MM.1S (cell line): ENCODE results near the gene SURF1.

Experiments used
- DNase-seq: peaks from one replicate; pipeline ENCODE4 v3.0.0-alpha.2; 2015
- H2AFZ ChIP-seq: fragments of 300-600 bp; sonication (generic); 2 replicates; pipeline ENCODE4 v1.6.0; 2016; ENCODE audit warnings: antibody characterized with exemption, low read length
- H3F3A ChIP-seq: fragments of 300-600 bp; sonication (generic); 2 replicates; pipeline ENCODE4 v1.6.1; 2016; ENCODE audit warnings: mild to moderate bottlenecking, antibody characterized with exemption, low read length, moderate library complexity, mixed read lengths; ENCODE audit not compliant: insufficient read depth
- H3K27ac ChIP-seq: fragments of 300-600 bp; sonication (generic); 2 replicates; pipeline ENCODE4 v1.5.1; 2016; ENCODE audit warnings: mild to moderate bottlenecking, low read length
- H3K27me3 ChIP-seq: fragments of 300-600 bp; sonication (generic); replicated peaks from 2 replicates; pipeline ENCODE4 v1.6.0; 2016; ENCODE audit warnings: low read length; ENCODE audit not compliant: insufficient read depth
- H3K36me3 ChIP-seq: fragments of 300-600 bp; sonication (generic); replicated peaks from 2 replicates; pipeline ENCODE4 v1.6.1; 2016; ENCODE audit warnings: mild to moderate bottlenecking, low read length, mixed read lengths; ENCODE audit not compliant: insufficient read depth
- H3K4me1 ChIP-seq: fragments of 300-600 bp; sonication (generic); 2 replicates; pipeline ENCODE4 v1.6.1; 2016; ENCODE audit warnings: low read length, mixed read lengths
- H3K4me2 ChIP-seq: fragments of 300-600 bp; sonication (generic); 2 replicates; pipeline ENCODE4 v1.6.0; 2016; ENCODE audit warnings: low read depth, low read length
- H3K4me3 ChIP-seq: fragments of 300-600 bp; sonication (generic); 2 replicates; pipeline ENCODE4 v1.5.1; 2016; ENCODE audit warnings: low read length, mixed read lengths
- H3K79me2 ChIP-seq: fragments of 300-600 bp; sonication (generic); 2 replicates; pipeline ENCODE4 v1.6.1; 2016; ENCODE audit warnings: mixed run types, low read length, mixed read lengths
- H3K9ac ChIP-seq: fragments of 300-600 bp; sonication (generic); 2 replicates; pipeline ENCODE4 v1.6.1; 2016; ENCODE audit warnings: low read length, mixed read lengths
- H3K9me2 ChIP-seq: fragments of 300-600 bp; sonication (generic); replicated peaks from 2 replicates; pipeline ENCODE4 v1.6.1; 2016; ENCODE audit warnings: mild to moderate bottlenecking, low read length, mixed read lengths; ENCODE audit not compliant: insufficient read depth
- H3K9me3 ChIP-seq: fragments of 300-600 bp; sonication (generic); replicated peaks from 2 replicates; pipeline ENCODE4 v1.6.1; 2016; ENCODE audit warnings: mild to moderate bottlenecking, low read length, mixed read lengths; ENCODE audit not compliant: insufficient read depth
- H4K20me1 ChIP-seq: fragments of 300-600 bp; sonication (generic); 2 replicates; pipeline ENCODE4 v1.6.1; 2016; ENCODE audit warnings: mild to moderate bottlenecking, low read length, moderate library complexity, mixed read lengths; ENCODE audit not compliant: insufficient read depth
- EZH2 ChIP-seq: fragments of 300-600 bp; sonication (generic); optimal IDR thresholded peaks from 2 replicates; pipeline ENCODE3; 2017; ENCODE audit warnings: low read depth, mild to moderate bottlenecking, antibody characterized with exemption, low read length, mixed read lengths
- EZH2phosphoT487 ChIP-seq: fragments of 300-600 bp; sonication (generic); IDR thresholded peaks from 2 replicates; pipeline ENCODE4 v1.6.1; 2018; ENCODE audit warnings: antibody characterized with exemption, low read length
- TF ChIP-seq, protein P1 (sequence below): fragments of 300-600 bp; sonication (generic); IDR thresholded peaks from 2 replicates; pipeline ENCODE4 v1.5.1; 2016; ENCODE audit warnings: antibody characterized with exemption, low read length, mixed read lengths

SURF1 gene

GRCh38 chr9:133303266-133304157, 52.8 kb downstream of the SURF1 start:
- Histone ChIP-seq H3K27me3 (peaks cover 93% of the 10 kb centered on the region), H3K9me2 (no peaks in the 10 kb centered on the region), H3K4me2 (no peak overlapping the region), H3K36me3 (no peaks in the 10 kb centered on the region), H3K9ac (no peak overlapping the region), H2AFZ (no peak overlapping the region), H3K4me3 (no peak overlapping the region), H3K9me3 (no peaks in the 10 kb centered on the region), H3K79me2 (no peaks in the 10 kb centered on the region), H3K27ac (no peak overlapping the region), H3K4me1 (no peaks in the 10 kb centered on the region), H4K20me1 (no peaks in the 10 kb centered on the region), H3F3A (no peaks in the 10 kb centered on the region)
- no peak for TF ChIP-seq EZH2phosphoT487
- TF ChIP-seq, protein P1, sequence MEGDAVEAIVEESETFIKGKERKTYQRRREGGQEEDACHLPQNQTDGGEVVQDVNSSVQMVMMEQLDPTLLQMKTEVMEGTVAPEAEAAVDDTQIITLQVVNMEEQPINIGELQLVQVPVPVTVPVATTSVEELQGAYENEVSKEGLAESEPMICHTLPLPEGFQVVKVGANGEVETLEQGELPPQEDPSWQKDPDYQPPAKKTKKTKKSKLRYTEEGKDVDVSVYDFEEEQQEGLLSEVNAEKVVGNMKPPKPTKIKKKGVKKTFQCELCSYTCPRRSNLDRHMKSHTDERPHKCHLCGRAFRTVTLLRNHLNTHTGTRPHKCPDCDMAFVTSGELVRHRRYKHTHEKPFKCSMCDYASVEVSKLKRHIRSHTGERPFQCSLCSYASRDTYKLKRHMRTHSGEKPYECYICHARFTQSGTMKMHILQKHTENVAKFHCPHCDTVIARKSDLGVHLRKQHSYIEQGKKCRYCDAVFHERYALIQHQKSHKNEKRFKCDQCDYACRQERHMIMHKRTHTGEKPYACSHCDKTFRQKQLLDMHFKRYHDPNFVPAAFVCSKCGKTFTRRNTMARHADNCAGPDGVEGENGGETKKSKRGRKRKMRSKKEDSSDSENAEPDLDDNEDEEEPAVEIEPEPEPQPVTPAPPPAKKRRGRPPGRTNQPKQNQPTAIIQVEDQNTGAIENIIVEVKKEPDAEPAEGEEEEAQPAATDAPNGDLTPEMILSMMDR, result no peak
- no peak for TF ChIP-seq EZH2
- DNase-seq, result no peak
